22Rv1 (cell line): Measurements from ENCODE around the gene KRT73.

ENCODE experiments used
- CTCF ChIP-seq: fragments of 450-650 bp; IDR thresholded peaks from 2 replicates; pipeline ENCODE4 v1.5.1; 2017; ENCODE audit warnings: mild to moderate bottlenecking
- ZFX ChIP-seq: fragments of 450-650 bp; IDR thresholded peaks from 2 replicates; pipeline ENCODE4 v1.6.1; 2017; ENCODE audit warnings: antibody characterized with exemption, borderline replicate concordance

- TF ChIP-seq CTCF (no peak), ZFX (no peak)
Observed at GRCh38 chr12:52600071-52600470, 18.3 kb downstream of the KRT73 start.
